ENCODE data around the gene HDAC5. TPM values are rescaled to one million over a fixed set of nuclear protein-coding genes. Genes with fewer than 3 reads are reported as not detected.
"Not testable (repeated sequence)": the region's sequence is repeated elsewhere in the genome, so short reads cannot be mapped to it uniquely, and the experiment has no call there.

Gene HDAC5
- polyA plus RNA-seq, 1 donor from 2014 or later: 49.5 TPM

DNA sequence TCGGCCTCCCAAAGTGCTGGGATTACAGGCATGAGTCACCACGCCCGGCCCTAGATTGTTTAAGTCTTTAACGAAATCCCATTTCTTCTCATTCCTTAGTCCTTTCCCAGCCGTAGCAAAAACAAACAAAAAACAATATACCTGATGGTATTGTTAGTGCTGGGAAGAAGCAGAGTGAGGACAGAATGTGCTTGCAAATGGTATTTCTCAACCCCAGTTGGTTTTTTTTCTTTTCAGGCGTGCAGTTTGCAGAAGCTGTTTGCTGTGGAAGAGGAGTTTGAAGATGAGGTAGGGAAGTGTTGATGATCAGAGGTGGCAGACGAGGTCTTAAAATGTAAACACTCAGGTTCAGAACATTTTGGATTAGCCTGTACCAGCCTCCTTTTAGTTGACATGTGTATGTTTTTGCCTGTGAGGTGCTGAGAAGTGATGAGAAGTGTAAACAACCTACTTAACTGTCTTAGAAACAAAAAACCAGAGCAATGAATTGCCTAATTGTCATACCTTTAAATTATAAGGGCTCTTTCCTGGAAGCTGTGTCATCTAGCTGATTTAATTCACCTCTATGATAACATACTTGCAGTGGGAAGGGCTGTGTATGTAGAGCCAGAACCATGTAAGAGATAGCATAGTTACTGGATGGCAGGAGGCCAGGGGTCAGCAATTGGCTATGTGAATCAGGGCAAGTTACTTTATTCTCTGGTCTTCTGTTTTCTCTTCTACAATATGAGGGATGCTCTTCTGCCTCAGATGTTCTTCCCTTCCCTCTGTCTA is 21.7 kb upstream of the HDAC5 start:
- Mint-ChIP-seq H3K27me3 (no peaks in the 10 kb centered on the region), H3K9me3 (no peaks in the 10 kb centered on the region), H3K27ac (peak overlapping the region in 1 of 3 donors; percentile 35), H3K4me1 (peaks cover 0 to 7% (median 5%) of the 10 kb centered on the region in 3 donors), H3K36me3 (no peaks in the 10 kb centered on the region), H3K4me3 (peak overlapping the region in 2 of 4 donors; percentile 34 to 78)

DNA sequence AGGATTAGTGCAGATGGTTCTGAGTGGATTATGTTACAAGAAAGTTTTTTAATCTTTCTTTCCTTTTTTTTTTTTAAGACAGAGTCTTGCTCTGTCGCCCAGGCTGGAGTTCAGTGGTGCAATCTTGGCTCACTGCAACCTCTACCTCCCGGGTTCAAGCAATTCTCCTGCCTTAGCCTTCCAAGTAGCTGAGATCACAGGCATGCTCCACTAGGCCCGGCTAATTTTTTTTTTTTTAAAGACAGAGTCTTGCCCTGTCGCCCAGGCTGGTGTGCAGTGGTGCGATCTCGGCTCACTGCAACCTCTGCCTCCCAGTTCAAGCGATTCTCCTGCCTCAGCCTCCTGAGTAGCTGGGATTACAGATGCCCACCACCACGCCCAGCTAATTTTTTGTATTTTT is 20.5 kb upstream of the HDAC5 start:
- H3K4me1 Mint-ChIP-seq, H3K36me3 Mint-ChIP-seq, H3K9me3 Mint-ChIP-seq, H3K27me3 Mint-ChIP-seq, H3K27ac Mint-ChIP-seq: not testable (repeated sequence)
- H3K4me3 Mint-ChIP-seq: peak overlapping the region in 1 of 4 donors; percentile 5

GRCh38 chr17:44137891-44138709 is 14.7 kb upstream of the HDAC5 start:
- peak overlapping the region in 2 of 3 donors; percentile 9 to 80 for H3K27ac Mint-ChIP-seq
- H3K9me3 Mint-ChIP-seq: no peaks in the 10 kb centered on the region
- peaks cover 0 to 9% (median 7%) of the 10 kb centered on the region in 3 donors for H3K4me1 Mint-ChIP-seq
- peaks cover 6% of the 10 kb centered on the region for H3K27me3 Mint-ChIP-seq
- H3K4me3 Mint-ChIP-seq: no peak overlapping the region
- H3K36me3 Mint-ChIP-seq: no peaks in the 10 kb centered on the region

DNA sequence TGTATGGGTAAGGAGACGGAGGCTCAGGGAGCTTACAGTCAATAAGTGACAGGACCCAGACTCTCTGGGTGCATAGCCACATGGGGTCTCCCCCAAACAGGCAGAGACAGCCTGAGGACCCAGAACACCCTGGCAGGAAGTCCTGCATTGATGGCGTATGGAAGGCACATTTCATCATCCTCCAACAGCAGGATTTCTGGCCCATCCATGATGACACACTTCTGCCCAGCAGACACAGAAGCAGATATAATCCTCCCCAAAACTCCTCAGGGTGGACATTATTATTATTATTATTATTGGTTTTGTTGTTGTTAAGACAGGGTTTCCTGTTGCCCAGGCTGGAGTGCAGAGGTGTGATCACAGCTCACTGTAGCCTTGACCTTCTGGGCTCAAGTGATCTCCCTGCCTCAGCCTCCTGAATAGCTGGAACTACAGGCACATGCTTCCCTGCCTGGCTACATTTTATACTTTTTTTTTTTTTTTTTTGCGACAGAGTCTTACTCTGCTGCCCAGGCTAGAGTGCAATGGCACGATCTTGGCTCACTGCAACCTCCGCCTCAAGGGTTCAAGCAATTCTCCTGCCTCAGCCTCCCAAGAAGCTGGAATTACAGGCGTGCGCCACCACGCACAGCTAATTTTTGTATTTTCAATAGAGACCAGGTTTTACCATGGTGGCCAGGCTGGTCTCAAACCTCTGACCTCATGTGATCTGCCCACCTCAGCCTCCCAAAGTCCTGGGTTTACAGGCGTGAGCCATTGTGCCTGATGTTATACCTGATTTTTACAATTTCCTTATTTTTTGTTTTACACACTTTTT is 11.5 kb upstream of the HDAC5 start:
- Mint-ChIP-seq H3K9me3 (no peaks in the 10 kb centered on the region), H3K27me3 (peaks cover 6% of the 10 kb centered on the region), H3K36me3 (no peaks in the 10 kb centered on the region), H3K27ac (no peak overlapping the region), H3K4me3 (no peak overlapping the region), H3K4me1 (peaks cover 0 to 7% (median 0%) of the 10 kb centered on the region in 3 donors)

- peaks cover 6% of the 10 kb centered on the region for H3K27me3 Mint-ChIP-seq
- no peak overlapping the region for H3K27ac Mint-ChIP-seq
- no peaks in the 10 kb centered on the region for H3K9me3 Mint-ChIP-seq
- H3K36me3 Mint-ChIP-seq: no peaks in the 10 kb centered on the region
- peaks cover 0 to 7% (median 0%) of the 10 kb centered on the region in 3 donors for H3K4me1 Mint-ChIP-seq
- no peak overlapping the region for H3K4me3 Mint-ChIP-seq
These were observed 10.6 kb upstream of the HDAC5 start for GRCh38 chr17:44133918-44134476.

GRCh38 chr17:44132275-44132821 is 8.9 kb upstream of the HDAC5 start:
- Mint-ChIP-seq H3K4me3 (no peak overlapping the region), H3K27me3 (peaks cover under 1% of the 10 kb centered on the region), H3K4me1 (peaks cover 0 to 4% (median 0%) of the 10 kb centered on the region in 3 donors), H3K9me3 (no peaks in the 10 kb centered on the region), H3K36me3 (no peaks in the 10 kb centered on the region), H3K27ac (no peak overlapping the region)

- H3K36me3 Mint-ChIP-seq, H3K27me3 Mint-ChIP-seq, H3K4me3 Mint-ChIP-seq, H3K27ac Mint-ChIP-seq, H3K4me1 Mint-ChIP-seq, H3K9me3 Mint-ChIP-seq: not testable (repeated sequence)
These were observed 7.9 kb upstream of the HDAC5 start for GRCh38 chr17:44131372-44131771.

GRCh38 chr17:44130693-44131349 is 7.4 kb upstream of the HDAC5 start:
- H3K4me1 Mint-ChIP-seq: peaks cover 0 to 3% (median 0%) of the 10 kb centered on the region in 3 donors
- H3K27ac Mint-ChIP-seq: peak overlapping the region in 1 of 3 donors; percentile 60

GRCh38 chr17:44128383-44128782 is 4.9 kb upstream of the HDAC5 start:
- Mint-ChIP-seq H3K4me3 (peak overlapping the region in 1 of 4 donors; percentile 43), H3K36me3 (no peaks in the 10 kb centered on the region), H3K9me3 (no peaks in the 10 kb centered on the region), H3K4me1 (peaks cover 5 to 8% (median 6%) of the 10 kb centered on the region in 3 donors), H3K27me3 (no peaks in the 10 kb centered on the region), H3K27ac (peak overlapping the region in 1 of 3 donors; percentile 71)

More at GRCh38 chr17:44130693-44131349, 7.4 kb upstream of the HDAC5 start:
- no peaks in the 10 kb centered on the region for H3K36me3 Mint-ChIP-seq
- no peaks in the 10 kb centered on the region for H3K9me3 Mint-ChIP-seq
- no peaks in the 10 kb centered on the region for H3K27me3 Mint-ChIP-seq
- no peak overlapping the region for H3K4me3 Mint-ChIP-seq

- H3K9me3 Mint-ChIP-seq: no peaks in the 10 kb centered on the region
- H3K27ac Mint-ChIP-seq: peak overlapping the region; percentile 91 to 96 (median 94)
- peaks cover 18 to 27% (median 26%) of the 10 kb centered on the region in 3 donors for H3K4me1 Mint-ChIP-seq
- H3K27me3 Mint-ChIP-seq: no peaks in the 10 kb centered on the region
- H3K4me3 Mint-ChIP-seq: peak overlapping the region; percentile 89 to 99 (median 96)
- peaks cover 1% of the 10 kb centered on the region for H3K36me3 Mint-ChIP-seq
These were observed 637 bp upstream of the HDAC5 start for GRCh38 chr17:44124118-44124438.

DNA sequence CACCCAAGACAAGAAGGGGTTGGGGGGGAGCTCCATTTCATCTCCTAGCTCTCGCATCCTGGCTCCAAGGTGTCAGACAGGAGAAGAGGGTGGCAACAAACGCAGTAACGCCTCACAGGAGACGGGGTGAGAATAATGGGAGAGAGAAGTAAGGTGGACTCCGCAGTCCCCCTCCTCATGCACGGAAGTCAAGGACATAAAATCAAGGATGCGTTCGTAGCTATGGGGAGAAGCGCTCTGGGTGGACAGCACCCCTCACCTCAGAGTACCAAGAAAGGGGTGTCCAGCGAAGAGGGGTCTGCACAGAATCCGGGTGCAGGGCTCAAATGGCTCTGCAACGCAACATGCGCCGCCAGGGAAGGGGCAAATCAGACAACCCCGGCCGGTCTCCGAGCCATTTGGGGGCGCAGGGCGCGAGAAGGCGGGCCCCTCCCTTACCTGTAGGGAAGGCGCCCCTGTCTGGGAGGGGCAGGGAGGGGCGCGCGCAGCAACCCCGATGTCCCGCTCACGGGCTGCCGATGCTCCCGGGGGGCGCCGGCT is 555 bp downstream of the HDAC5 start:
- H3K27me3 Mint-ChIP-seq: no peaks in the 10 kb centered on the region
- H3K9me3 Mint-ChIP-seq: no peaks in the 10 kb centered on the region
- peak overlapping the region; percentile 87 to 94 (median 91) for H3K27ac Mint-ChIP-seq
- H3K4me1 Mint-ChIP-seq: peaks cover 26 to 34% (median 27%) of the 10 kb centered on the region in 3 donors
- H3K36me3 Mint-ChIP-seq: peaks cover 1% of the 10 kb centered on the region
- H3K4me3 Mint-ChIP-seq: peak overlapping the region; percentile 89 to 99 (median 96)

DNA sequence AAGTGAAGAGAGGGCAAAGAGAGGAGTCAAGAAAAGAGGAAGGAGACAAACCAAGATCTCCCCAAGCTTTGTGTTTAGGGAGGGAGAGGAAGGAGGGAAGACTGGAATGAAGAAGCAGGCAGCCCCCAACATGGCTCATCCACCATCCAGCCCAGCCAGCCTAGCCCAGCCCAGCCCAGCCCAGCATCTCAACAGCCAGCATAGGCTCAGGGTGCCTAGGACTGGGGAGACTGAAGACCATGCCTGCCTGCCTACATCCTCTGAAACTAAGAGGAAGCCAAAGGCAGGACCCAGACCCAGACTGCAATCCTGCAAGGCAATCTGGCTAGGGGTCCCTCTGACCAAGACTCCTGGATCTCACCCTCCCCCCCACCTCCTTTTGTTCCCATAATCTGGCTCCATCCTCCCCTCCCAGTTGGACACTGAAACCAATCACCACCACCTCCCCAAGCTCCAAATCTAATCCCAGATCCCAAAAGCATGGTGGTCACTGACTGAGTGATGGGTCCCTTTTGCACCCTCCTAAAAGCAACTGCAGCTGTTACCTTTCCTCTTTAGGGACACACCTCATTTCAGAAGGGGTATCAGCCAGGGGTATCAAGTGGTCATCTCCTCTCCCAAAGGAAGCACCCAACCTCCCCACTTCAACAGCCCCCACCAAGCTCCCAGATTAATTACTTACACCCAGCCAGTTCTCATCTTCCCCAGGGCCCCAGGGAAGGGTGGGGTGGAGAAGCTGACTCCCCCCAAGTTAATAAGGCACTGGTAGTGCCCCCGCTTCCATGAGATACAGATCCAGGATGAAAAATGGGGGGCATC is 1.2 kb downstream of the HDAC5 start:
- Mint-ChIP-seq H3K4me3 (peak overlapping the region; percentile 89 to 99 (median 96)), H3K9me3 (no peaks in the 10 kb centered on the region), H3K36me3 (peaks cover 1% of the 10 kb centered on the region), H3K4me1 (peaks cover 26 to 34% (median 27%) of the 10 kb centered on the region in 3 donors), H3K27me3 (no peaks in the 10 kb centered on the region), H3K27ac (peak overlapping the region; percentile 91 to 94 (median 91))
